Activated B cell treated with CpG ODN at 0.5 μM for 24 hours (primary cell): Measurements from ENCODE around the gene RAPGEF4. TPM values are rescaled to one million over a fixed set of nuclear protein-coding genes. Genes with fewer than 3 reads are reported as not detected.

Experiments used
- ATAC-seq: fragments of 200-7000 bp; cut with Tn5 transposase; one replicate; pipeline ENCODE4 v1.10.0; 2021; ENCODE audit warnings: low read depth, mild to moderate bottlenecking, moderate library complexity
- CTCF ChIA-PET: fragments of 350-600 bp; sonication (Branson Sonifier 250); formaldehyde crosslinking; loops from one replicate; lab custom pipeline; 2021; ENCODE audit warnings: antibody characterized with exemption; lab: Charles Lee
- POLR2A ChIA-PET: fragments of 350-600 bp; sonication (Branson Sonifier 250); formaldehyde crosslinking; loops from one replicate; lab custom pipeline; 2021; ENCODE audit warnings: antibody characterized with exemption; lab: Charles Lee
- DNase-seq: peaks from one replicate; pipeline ENCODE4 v3.0.0; 2022
- H3K27ac Mint-ChIP-seq: one replicate; pipeline ENCODE4 v1.8.0; 2020; ENCODE audit warnings: mixed read lengths
- H3K27me3 Mint-ChIP-seq: one replicate; pipeline ENCODE4 v1.8.0; 2021; ENCODE audit warnings: mixed read lengths
- H3K36me3 Mint-ChIP-seq: one replicate; pipeline ENCODE4 v1.8.0; 2021; ENCODE audit warnings: low read depth, mixed read lengths
- H3K4me1 Mint-ChIP-seq: one replicate; pipeline ENCODE4 v1.8.0; 2021; ENCODE audit warnings: mixed read lengths
- H3K4me3 Mint-ChIP-seq: one replicate; pipeline ENCODE4 v1.8.0; 2020; ENCODE audit warnings: mild to moderate bottlenecking, mixed read lengths
- H3K9me3 Mint-ChIP-seq: one replicate; pipeline ENCODE4 v1.8.0; 2020; ENCODE audit warnings: mixed read lengths
- CTCF ChIP-seq: fragments of 200-600 bp; IDR thresholded peaks from one replicate; pipeline ENCODE4 v1.8.0; 2022; ENCODE audit warnings: antibody characterized with exemption, mild to moderate bottlenecking
- intact Hi-C: fragments of 100-400 bp; cut with micrococcal nuclease; formaldehyde crosslinking; loops from one replicate; pipeline ENCODE4 v1.15.1; 2024
- total RNA-seq: library from RNA; stranded (reverse); gene quantifications from 2 replicates; pipeline ENCODE4 v1.2.3, GENCODE V29; 2022

Gene RAPGEF4
- total RNA-seq, 1 donor from 2014 or later = not detected

- H3K36me3 Mint-ChIP-seq = no peaks in the 10 kb centered on the region
- intact Hi-C loops = no loop called here
- POLR2A ChIA-PET = no interaction called here
Observed at GRCh38 chr2:172826522-172826921, 90.9 kb downstream of the RAPGEF4 start.

GRCh38 chr2:172829229-172829628 lies 93.6 kb downstream of the RAPGEF4 start:
- no peaks in the 10 kb centered on the region for H3K36me3 Mint-ChIP-seq
- no peak overlapping the region for H3K4me3 Mint-ChIP-seq
- H3K9me3 Mint-ChIP-seq = no peaks in the 10 kb centered on the region
- no peak for ATAC-seq
- POLR2A ChIA-PET = no interaction called here
- intact Hi-C loops = no loop called here
- no peak for TF ChIP-seq CTCF
- no peak overlapping the region for H3K27ac Mint-ChIP-seq
- DNase-seq = no peak
- H3K4me1 Mint-ChIP-seq = no peaks in the 10 kb centered on the region
- H3K27me3 Mint-ChIP-seq = peaks cover 9% of the 10 kb centered on the region
- CTCF ChIA-PET = interaction anchor here (1.3 kb wide), 1 partner anchor 8 kb away, joined by 4 read pairs; no protein-coding TSS in a partner anchor

More at GRCh38 chr2:172826522-172826921, 90.9 kb downstream of the RAPGEF4 start:
- no peaks in the 10 kb centered on the region for H3K4me1 Mint-ChIP-seq
- DNase-seq (no peak), ATAC-seq (no peak)
- H3K9me3 Mint-ChIP-seq = no peaks in the 10 kb centered on the region
- H3K27ac Mint-ChIP-seq = no peak overlapping the region
- H3K4me3 Mint-ChIP-seq = no peak overlapping the region
- CTCF ChIA-PET = no interaction called here
- TF ChIP-seq CTCF = no peak
- H3K27me3 Mint-ChIP-seq = peaks cover 3% of the 10 kb centered on the region

- ATAC-seq (no peak), DNase-seq (no peak)
- CTCF ChIA-PET = interaction anchor here (1.3 kb wide), 1 partner anchor 9 kb away, joined by 4 read pairs; no protein-coding TSS in a partner anchor
- Mint-ChIP-seq H3K4me3 (no peak overlapping the region), H3K4me1 (no peaks in the 10 kb centered on the region), H3K27me3 (peaks cover 7% of the 10 kb centered on the region), H3K27ac (no peak overlapping the region), H3K36me3 (no peaks in the 10 kb centered on the region), H3K9me3 (no peaks in the 10 kb centered on the region)
- intact Hi-C loops = no loop called here
- no peak for TF ChIP-seq CTCF
- POLR2A ChIA-PET = no interaction called here
Observed at GRCh38 chr2:172830482-172830881, 94.8 kb downstream of the RAPGEF4 start.

GRCh38 chr2:172833898-172834297 lies 98.3 kb downstream of the RAPGEF4 start:
- intact Hi-C loops = no loop called here
- ChIA-PET POLR2A (no interaction called here), CTCF (no interaction called here)
- Mint-ChIP-seq H3K4me3 (no peak overlapping the region), H3K36me3 (no peaks in the 10 kb centered on the region), H3K9me3 (no peaks in the 10 kb centered on the region), H3K4me1 (no peaks in the 10 kb centered on the region), H3K27me3 (peaks cover 10% of the 10 kb centered on the region), H3K27ac (no peak overlapping the region)
- DNase-seq (no peak), ATAC-seq (no peak)
- no peak for TF ChIP-seq CTCF

GRCh38 chr2:172834881-172835280 lies 99.2 kb downstream of the RAPGEF4 start:
- Mint-ChIP-seq H3K4me3 (no peak overlapping the region), H3K27me3 (peaks cover 10% of the 10 kb centered on the region), H3K36me3 (no peaks in the 10 kb centered on the region), H3K4me1 (no peaks in the 10 kb centered on the region), H3K9me3 (no peaks in the 10 kb centered on the region), H3K27ac (no peak overlapping the region)
- no peak for ATAC-seq
- DNase-seq = no peak
- intact Hi-C loops = no loop called here
- ChIA-PET CTCF (no interaction called here), POLR2A (no interaction called here)
- no peak for TF ChIP-seq CTCF
